Measurements from ENCODE around the gene VTI1A.

Gene VTI1A

GRCh38 chr10:112767156-112767555 lies 320.1 kb downstream of the VTI1A start:
- DNase-seq = no peak

DNA sequence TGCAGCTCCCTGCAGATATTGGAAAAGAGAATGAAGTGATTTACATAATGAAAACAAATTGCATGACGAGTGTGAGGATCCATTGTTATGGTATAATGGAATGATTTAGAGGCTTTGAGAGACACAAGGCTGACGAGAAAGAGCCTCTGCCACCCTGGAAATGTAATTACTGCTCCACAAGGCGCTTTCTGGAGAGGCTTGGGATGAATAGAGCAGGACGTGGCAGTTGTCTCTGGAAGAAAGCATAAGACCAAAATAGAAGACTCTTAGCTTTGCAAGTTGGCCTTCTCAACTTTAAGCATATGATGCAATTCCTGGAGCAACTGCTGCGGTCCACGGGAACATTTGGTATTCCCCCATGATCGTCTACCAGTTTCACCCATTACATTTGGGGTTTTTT lies 321.1 kb downstream of the VTI1A start:
- no peak for DNase-seq

DNA sequence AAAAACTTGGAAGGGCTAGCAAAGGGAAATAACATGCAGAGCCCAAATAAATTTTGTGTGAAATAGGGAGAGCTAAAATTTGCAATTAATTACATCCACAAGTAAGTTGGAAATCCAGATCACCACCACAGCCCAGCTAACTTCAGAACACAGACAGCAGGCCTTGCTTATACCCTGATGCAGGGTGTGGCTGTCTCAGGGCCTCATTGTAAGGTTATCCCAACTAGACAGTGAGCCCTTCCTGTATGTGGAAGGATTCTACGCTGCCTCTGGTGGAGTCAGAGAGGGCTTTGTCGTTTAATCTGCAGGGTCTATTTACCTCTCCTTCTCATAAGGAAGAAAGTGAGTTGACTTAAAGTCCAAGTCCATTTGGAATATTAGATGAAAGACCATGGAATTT lies 322.1 kb downstream of the VTI1A start:
- DNase-seq = no peak

GRCh38 chr10:112769611-112770370 lies 322.8 kb downstream of the VTI1A start:
- no peak for DNase-seq

- DNase-seq = no peak
These were observed 324.7 kb downstream of the VTI1A start for GRCh38 chr10:112771733-112772132.

GRCh38 chr10:112773783-112774182 lies 326.8 kb downstream of the VTI1A start:
- DNase-seq = no peak

DNA sequence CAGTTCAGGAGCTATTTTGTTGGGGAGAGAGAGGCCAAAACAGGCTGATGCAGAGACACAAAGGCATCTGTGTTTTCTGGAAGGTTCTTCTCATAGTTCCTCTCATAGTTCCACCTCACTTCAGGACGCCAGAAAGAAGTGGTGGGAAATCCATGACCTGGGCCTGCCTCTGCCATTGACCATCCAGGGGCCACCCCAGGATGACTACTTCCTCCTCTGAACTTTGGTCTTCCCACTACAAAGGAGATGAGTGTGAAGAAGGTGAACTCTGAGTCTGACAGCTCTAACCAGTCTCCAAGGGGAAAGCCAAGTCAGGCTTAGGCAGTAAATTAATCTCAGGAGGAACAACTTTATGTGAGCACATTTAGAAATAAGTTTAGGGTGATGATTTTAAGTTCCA lies 327.2 kb downstream of the VTI1A start:
- DNase-seq = no peak

DNA sequence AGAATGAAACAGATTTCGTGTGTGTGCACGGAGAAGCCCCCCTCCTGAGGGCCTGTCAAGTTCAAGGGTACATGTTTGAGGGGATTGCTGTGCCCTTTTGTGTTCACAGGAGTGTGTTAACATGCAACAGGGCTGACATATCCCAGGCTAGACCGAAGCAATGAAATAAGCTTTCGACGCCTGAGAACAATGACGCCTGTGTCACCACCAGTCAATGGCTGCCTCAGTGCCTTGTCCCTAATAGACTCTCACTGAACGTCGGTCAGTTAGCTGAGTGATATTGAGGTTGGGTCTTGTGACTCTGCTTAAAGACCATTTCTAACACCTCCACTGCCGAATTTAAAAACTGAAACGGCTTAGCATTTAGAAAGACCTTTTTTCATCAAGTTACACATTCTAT lies 327.8 kb downstream of the VTI1A start:
- no peak for DNase-seq

DNA sequence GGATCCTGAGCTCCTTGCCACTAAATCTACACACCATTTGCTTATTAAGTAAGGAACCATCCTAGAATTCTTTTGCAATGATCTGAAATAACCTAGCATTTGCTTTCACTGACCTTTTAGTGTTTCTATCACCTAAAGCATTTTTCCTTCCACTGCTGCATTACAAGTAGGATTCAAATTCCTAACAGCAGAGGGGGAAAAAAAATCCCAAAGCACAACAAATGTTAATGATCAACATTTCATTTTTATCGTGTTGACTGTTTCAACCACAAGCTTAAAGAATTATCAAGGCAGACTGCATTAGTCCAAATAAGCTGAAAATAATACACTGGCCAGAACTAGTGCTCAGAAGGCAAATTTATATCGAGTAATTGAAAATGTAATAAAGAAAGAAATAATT lies 328.4 kb downstream of the VTI1A start:
- no peak for DNase-seq

- DNase-seq = no peak
These were observed 329.1 kb downstream of the VTI1A start for GRCh38 chr10:112775892-112776674.

DNA sequence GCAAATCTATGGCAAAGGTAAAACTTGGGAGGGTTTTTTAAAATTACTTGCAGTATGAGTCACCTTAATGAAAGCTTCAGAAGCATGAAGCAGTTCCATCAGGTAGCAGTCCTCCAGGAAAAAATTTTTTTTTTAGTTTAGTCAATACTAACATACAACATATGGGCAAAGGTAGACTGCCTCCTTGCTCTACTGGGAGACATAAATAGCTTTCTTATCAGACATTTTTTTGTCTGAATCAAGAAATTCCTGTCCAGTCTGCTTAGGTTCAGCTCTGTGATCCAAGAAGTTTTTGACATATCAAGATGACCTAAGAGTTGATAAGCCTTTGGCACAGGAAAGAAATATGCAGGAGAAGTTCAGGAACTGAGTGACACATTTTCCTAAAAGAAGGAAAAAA lies 331.6 kb downstream of the VTI1A start:
- no peak for DNase-seq

DNA sequence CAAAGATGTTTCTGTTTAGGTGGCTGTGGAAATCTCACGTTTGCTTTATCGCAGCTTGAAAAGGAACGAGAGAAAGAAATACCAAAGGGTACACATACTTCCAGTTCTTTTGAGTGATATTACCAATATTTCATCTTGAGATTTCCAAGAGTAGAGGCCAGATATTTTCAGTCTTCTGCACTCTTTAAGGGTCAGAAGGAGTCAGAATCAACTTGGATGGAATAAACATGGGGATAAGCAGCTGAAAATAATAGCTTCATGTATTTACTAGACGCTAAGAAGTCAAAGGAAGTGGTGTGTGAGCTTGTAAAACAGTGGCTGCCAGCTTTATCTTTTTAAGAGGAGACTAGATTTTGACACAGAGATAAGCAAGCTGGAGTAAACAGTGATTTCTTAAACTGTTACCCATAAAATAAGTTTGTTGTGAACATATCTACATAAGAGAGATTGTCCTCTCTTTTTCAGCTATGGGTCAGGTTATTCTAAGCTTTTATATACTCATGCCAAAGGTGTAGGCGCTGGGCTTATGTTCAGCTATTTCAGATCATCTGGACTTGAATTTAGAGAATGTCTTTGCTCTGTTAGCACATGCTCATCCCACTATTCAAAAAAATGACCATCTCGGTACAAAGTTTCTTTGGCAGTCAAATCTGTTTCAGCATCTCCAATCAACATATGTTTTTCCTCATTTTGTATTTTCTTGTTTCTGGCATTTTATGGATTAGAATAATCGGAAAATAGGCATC lies 332.2 kb downstream of the VTI1A start:
- no peak for DNase-seq

DNA sequence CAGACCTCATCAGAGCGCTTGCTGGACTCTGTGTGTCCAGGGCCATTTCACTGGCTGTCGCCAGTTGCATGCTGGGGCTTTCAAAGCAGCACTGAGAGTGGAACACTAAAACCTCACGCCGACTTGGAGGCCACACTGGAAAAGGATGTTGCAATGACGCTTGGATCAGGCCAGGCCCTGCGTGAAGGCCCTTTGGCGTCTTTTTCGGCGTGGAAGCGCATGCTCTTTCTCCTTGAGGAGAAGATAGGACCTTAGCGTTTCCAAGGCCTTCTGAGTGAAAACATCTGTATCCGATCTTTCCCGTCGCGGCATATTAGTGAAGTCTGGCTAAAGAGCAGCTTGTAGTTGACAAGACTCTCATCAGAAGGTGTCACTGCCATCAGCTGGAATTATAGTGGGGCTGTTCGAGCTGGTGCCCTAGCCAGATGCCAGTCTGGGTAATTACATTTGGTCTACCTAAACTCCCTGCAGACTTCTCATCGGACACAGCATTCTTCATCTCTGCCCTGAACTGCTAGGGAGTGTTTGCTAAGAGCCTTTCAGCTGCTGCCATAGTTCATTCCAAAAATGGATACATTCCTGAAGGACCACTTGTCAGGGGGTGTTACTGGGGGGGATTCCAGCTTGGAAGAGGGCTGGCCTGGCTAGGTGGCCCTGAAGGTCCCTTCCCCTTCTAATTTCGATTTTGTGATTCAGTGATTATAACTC lies 335.3 kb downstream of the VTI1A start:
- DNase-seq = no peak

DNA sequence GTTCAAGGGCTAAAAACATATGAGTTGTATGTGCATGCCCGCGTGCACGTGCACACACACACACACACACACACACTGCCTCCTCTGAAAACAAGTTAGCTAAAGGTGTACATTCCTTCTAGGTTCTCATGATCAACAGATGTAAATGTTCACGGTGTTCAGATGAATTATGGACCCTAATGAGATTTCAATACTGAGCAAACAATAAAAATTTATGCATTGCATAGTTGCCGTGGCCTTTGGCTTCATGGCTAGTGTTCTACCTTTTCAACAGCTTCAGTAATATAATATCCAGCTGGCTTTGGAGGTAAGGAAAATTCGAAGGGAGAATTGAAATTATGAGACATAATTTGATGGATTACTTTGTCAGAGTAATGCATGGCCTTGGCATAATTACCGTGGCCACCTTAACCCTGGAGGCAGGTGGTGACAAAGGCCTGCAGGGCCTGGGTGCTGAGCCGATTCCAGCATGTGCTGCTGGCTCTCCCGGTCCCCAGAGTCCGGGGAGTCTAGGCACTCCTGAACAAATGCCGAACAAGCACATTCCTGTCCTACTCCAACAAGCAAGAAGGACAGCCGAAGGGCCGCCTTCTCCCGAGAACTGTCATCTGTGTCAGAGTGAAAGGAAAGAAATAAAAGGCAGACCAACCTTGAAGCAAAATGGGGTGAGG lies 336.5 kb downstream of the VTI1A start:
- DNase-seq = no peak

DNA sequence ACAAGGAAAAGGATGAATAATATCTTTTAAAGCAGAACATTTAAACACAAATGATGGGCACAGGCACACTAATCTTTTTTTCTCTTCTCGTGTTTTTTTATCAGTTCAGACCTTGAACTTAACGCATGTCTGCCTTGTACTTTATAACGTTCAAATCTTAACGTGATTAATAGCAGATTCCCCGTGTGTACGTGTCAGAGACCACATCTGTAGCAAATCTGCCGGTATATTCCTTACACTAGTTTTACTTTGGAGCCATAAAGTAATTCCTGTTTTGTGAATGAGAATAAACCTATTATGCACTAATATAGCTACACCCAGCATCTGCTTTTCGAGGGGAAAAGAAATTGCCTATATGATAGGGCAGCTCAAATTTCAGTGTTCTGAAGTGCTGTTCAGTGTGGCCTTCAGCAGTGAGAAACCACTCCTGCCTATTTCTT lies 337.0 kb downstream of the VTI1A start:
- no peak for DNase-seq

GRCh38 chr10:112785089-112785488 lies 338.1 kb downstream of the VTI1A start:
- DNase-seq = no peak

- no peak for DNase-seq
These were observed 342.2 kb downstream of the VTI1A start for GRCh38 chr10:112789248-112789647.

GRCh38 chr10:112790030-112790429 lies 343.0 kb downstream of the VTI1A start:
- no peak for DNase-seq

GRCh38 chr10:112790921-112791320 lies 343.9 kb downstream of the VTI1A start:
- DNase-seq = no peak

DNA sequence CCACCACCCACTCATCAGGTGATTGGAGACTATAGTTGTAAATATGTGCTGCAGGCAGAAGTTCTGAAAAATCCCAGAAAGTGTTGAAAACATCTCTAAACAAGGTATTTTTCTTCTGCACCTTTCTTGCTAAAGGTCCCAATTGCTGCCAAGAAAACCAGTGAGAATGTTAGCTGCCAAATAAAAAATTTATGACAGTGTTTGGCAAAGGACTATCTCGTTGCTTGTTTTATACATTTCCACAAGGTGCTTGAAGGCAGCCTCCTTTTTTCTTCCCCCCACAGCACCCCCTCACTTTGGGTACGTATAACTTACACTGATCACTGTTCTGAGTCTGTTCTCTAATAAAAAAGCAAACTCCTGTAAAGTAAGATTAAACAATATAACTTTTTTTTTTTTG lies 344.4 kb downstream of the VTI1A start:
- no peak for DNase-seq

DNA sequence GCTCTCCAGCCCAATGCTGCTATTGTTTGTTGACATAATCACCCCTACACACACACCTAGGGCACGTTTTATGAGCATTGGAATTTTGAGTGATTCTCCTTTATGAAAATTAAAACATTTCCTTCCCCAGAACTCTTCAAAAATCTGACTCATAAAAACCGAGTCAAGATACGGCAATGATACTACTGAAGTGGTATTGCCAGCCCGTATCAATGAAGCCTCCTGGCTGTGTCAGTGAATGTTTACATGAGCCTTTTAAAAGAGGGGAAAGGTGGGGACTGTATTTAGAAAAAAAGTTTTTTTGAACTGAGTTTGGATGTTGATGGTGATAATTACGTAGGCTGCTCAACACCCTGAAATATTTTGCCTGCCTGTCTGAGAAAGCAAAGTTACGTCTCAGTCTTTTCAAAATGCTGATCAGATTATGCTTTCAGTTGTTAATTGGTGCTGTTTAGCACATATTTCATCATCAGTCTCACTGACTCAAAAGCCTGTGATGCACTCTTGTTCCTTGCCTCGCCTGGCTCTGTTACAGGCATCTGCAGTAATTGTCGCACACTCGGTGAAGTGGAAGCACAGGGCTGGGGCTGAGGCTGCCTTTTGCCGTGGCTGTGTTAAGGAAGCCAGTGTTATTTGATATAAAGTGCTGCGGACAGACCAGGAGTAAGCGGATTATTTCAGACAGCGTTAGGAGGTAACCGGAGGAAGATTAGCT lies 345.6 kb downstream of the VTI1A start:
- no peak for DNase-seq
